HCT116 (cell line): ENCODE measurements around the gene C11orf54. TPM values are rescaled to one million over a fixed set of nuclear protein-coding genes. Genes with fewer than 3 reads are reported as not detected.
"Not testable (repeated sequence)": the region's sequence is repeated elsewhere in the genome, so short reads cannot be mapped to it uniquely, and the experiment has no call there.

Source experiments
- ATAC-seq: fragments of 200-7000 bp; cut with Tn5 transposase; 2 replicates; pipeline ENCODE4 v1.9.1; 2020; ENCODE audit warnings: mild to moderate bottlenecking, moderate library complexity
- BruUV-seq: library from RNA; stranded (reverse); fragments of 400-500 nt; replicated peaks from 2 replicates; lab custom pipeline; 2021; lab: Mats Ljungman, UMichigan
- CTCF ChIA-PET: fragments of 300-600 bp; sonication (Branson Sonifier 250); formaldehyde crosslinking; loops from one replicate; lab custom pipeline; 2021; ENCODE audit warnings: antibody characterized with exemption; lab: Charles Lee
- POLR2A ChIA-PET: fragments of 300-600, 350-600 bp; sonication (Branson Sonifier 250); formaldehyde crosslinking; loops from one replicate; lab custom pipeline; 2021; ENCODE audit warnings: antibody characterized with exemption; lab: Charles Lee
- RAD21 ChIA-PET, 2 experiments: fragments of 300-600 bp; sonication (Branson Sonifier 250); formaldehyde crosslinking; loops; one replicate each; lab custom pipeline; 2023; ENCODE audit warnings: low total read pairs in 2 of 2; ENCODE audit not compliant: uncharacterized antibody in 2 of 2, unreplicated experiment in 2 of 2, low non-redundant PET in 1 of 2; lab: Charles Lee
- DNase-seq: peaks from one replicate; pipeline ENCODE4 v3.0.0-alpha.2; 2010; ENCODE audit warnings: low read depth, low spot score
- H2AFZ ChIP-seq: fragments of 200-600 bp; shearing (Covaris generic), sonication (generic); 2 replicates; pipeline ENCODE4 v1.6.1; 2017; ENCODE audit warnings: low read depth, mixed run types, mixed read lengths, antibody characterized with exemption, low read length; ENCODE audit not compliant: poor library complexity, severe bottlenecking
- H3K27ac ChIP-seq: 2 replicates; pipeline ENCODE4 v1.5.1; 2012; ENCODE audit warnings: low read depth, low read length
- H3K27me3 ChIP-seq: fragments of 200-600 bp; sonication (generic); 2 replicates; pipeline ENCODE4 v1.6.1; 2016; ENCODE audit warnings: mixed run types, low read length, mixed read lengths; ENCODE audit not compliant: insufficient read depth
- H3K36me3 ChIP-seq, 2 experiments: fragments of 200-500 bp in 1 of 2; fragments of 200-600 bp in 1 of 2; sonication (Bioruptor generic) in 1 of 2; sonication (generic) in 1 of 2; 2 replicates each; pipeline versions ENCODE4 v1.5.1 to v1.6.1; 2014 to 2016; ENCODE audit warnings: low read length in 2 of 2, inconsistent platforms in 1 of 2, mixed read lengths in 1 of 2, mixed run types in 1 of 2; ENCODE audit not compliant: insufficient read depth in 2 of 2, control insufficient read depth in 1 of 2
- H3K4me1 ChIP-seq, 2 experiments: fragments of 200-600 bp in 1 of 2; sonication (generic) in 1 of 2; 2 replicates each; pipeline versions ENCODE4 v1.5.1 to v1.6.1; 2012 to 2017; ENCODE audit warnings: low read length in 2 of 2, inconsistent platforms in 1 of 2, mild to moderate bottlenecking in 1 of 2, mixed read lengths in 1 of 2, mixed run types in 1 of 2, moderate library complexity in 1 of 2; ENCODE audit not compliant: insufficient read depth in 2 of 2, control insufficient read depth in 1 of 2
- H3K4me2 ChIP-seq: fragments of 200-600 bp; sonication (generic); 2 replicates; pipeline ENCODE4 v1.6.1; 2017; ENCODE audit warnings: mixed run types, low read length, mixed read lengths
- H3K4me3 ChIP-seq, 2 experiments: fragments of 200-600 bp in 1 of 2; sonication (generic) in 1 of 2; replicated peaks in 1 of 2; 2 replicates each; pipeline ENCODE4 v1.5.1; 2011 to 2016; ENCODE audit warnings: low read length in 2 of 2, control low read depth in 1 of 2, low read depth in 1 of 2, mild to moderate bottlenecking in 1 of 2, mixed read lengths in 1 of 2, mixed run types in 1 of 2
- H3K79me2 ChIP-seq: fragments of 200-600 bp; sonication (generic); 2 replicates; pipeline ENCODE4 v1.6.1; 2017; ENCODE audit warnings: mild to moderate bottlenecking, mixed run types, low read length, moderate library complexity, mixed read lengths; ENCODE audit not compliant: insufficient read depth
- H3K9ac ChIP-seq: fragments of 200-600 bp; sonication (generic); 2 replicates; pipeline ENCODE4 v1.6.1; 2016; ENCODE audit warnings: low read length, mixed read lengths
- H3K9me2 ChIP-seq: fragments of 200-600 bp; sonication (generic), shearing (Covaris generic); 2 replicates; pipeline ENCODE4 v1.6.1; 2017; ENCODE audit warnings: mixed run types, mild to moderate bottlenecking, moderate library complexity; ENCODE audit not compliant: insufficient read depth
- H3K9me3 ChIP-seq, 2 experiments: fragments of 200-500 bp in 1 of 2; fragments of 200-600 bp in 1 of 2; sonication (Bioruptor generic) in 1 of 2; sonication (generic) in 1 of 2; 2 replicates each; pipeline ENCODE4 v1.6.1; 2014 to 2017; ENCODE audit warnings: low read length in 2 of 2, mixed read lengths in 2 of 2, inconsistent platforms in 1 of 2, low read depth in 1 of 2, mild to moderate bottlenecking in 1 of 2, mixed run types in 1 of 2, moderate library complexity in 1 of 2; ENCODE audit not compliant: control insufficient read depth in 1 of 2, insufficient read depth in 1 of 2
- H4K20me1 ChIP-seq: fragments of 200-600 bp; sonication (generic), shearing (Covaris generic); 2 replicates; pipeline ENCODE4 v1.6.1; 2017; ENCODE audit warnings: mixed run types, mild to moderate bottlenecking, moderate library complexity; ENCODE audit not compliant: insufficient read depth
- CBX3 ChIP-seq: IDR thresholded peaks from 2 replicates; pipeline ENCODE4 v1.6.1; 2012; ENCODE audit warnings: low read depth
- CTCF ChIP-seq, 3 experiments: fragments of 200-600 bp in 1 of 3; sonication (generic) in 1 of 3; IDR thresholded peaks in 2 of 3; conservative IDR thresholded peaks in 1 of 3; 2 replicates each; pipeline ENCODE4 v1.5.1; 2012 to 2017; ENCODE audit warnings: low read depth in 2 of 3, low read length in 2 of 3, antibody characterized with exemption in 1 of 3, borderline replicate concordance in 1 of 3, control low read depth in 1 of 3, mild to moderate bottlenecking in 1 of 3, mixed read lengths in 1 of 3, mixed run types in 1 of 3, moderate library complexity in 1 of 3; ENCODE audit not compliant: insufficient read depth in 1 of 3
- FOSL1 ChIP-seq: IDR thresholded peaks from 2 replicates; pipeline ENCODE4 v1.6.1; 2012; ENCODE audit warnings: low read depth
- SIN3A ChIP-seq: IDR thresholded peaks from 2 replicates; pipeline ENCODE4 v1.6.1; 2012; ENCODE audit warnings: low read depth
- TCF7L2 ChIP-seq: IDR thresholded peaks from 2 replicates; pipeline ENCODE4 v1.7.0; 2011; ENCODE audit warnings: borderline replicate concordance, inconsistent platforms; ENCODE audit not compliant: insufficient read depth, insufficient read length; ENCODE audit errors: extremely low read depth
- intact Hi-C: fragments of 100-400 bp; cut with micrococcal nuclease; formaldehyde crosslinking; loops from 2 replicates; pipeline ENCODE4 v1.10.0; 2022
- total RNA-seq: library from RNA; stranded (reverse); gene quantifications from one replicate; pipeline ENCODE4 v1.2.1, GENCODE V29; 2021; ENCODE audit not compliant: unreplicated experiment

Gene C11orf54
- total RNA-seq, 1 experiment from 2014 or later = 26.1 TPM

- Histone ChIP-seq H4K20me1 (no peaks in the 10 kb centered on the region), H3K4me2 (no peak overlapping the region), H3K9me3 (no peaks in the 10 kb centered on the region), H3K4me1 (peaks cover 3 to 9% of the 10 kb centered on the region in 2 experiments), H3K9me2 (no peaks in the 10 kb centered on the region), H3K27me3 (no peaks in the 10 kb centered on the region), H3K9ac (no peak overlapping the region), H2AFZ (no peak overlapping the region), H3K36me3 (peaks cover 2 to 9% of the 10 kb centered on the region in 2 experiments; a peak in 2 of 4 replicates), H3K79me2 (peaks cover 34% of the 10 kb centered on the region), H3K27ac (no peak overlapping the region), H3K4me3 (no peak overlapping the region)
- DNase-seq (no peak), ATAC-seq (no peak)
- ChIA-PET CTCF (no interaction called here), RAD21 (no interaction called here)
- BruUV-seq = no TSS peak
- intact Hi-C loops = no loop called here
- no peak for TF ChIP-seq CBX3
- TF ChIP-seq SIN3A = no peak
- no peak for TF ChIP-seq TCF7L2
- TF ChIP-seq FOSL1 = no peak
- TF ChIP-seq CTCF (IDR thresholded peaks at IDR 0.05 in 2 of 3, conservative IDR thresholded peaks at IDR 0.05 in 1 of 3; ENCODE audit: borderline replicate concordance in 1 of 3, insufficient read depth in 1 of 3, low read depth in 2 of 3, low read length in 2 of 3) = no peak
- TF ChIP-seq, all 23 proteins: peak for 0
- POLR2A ChIA-PET = no interaction called here
Measured at GRCh38 chr11:93744669-93745004, 3.2 kb downstream of the C11orf54 start.

- H3K27me3 ChIP-seq, H3K9me2 ChIP-seq, POLR2A ChIA-PET, H3K4me3 ChIP-seq, DNase-seq, H3K9ac ChIP-seq, BruUV-seq, intact Hi-C loops, H2AFZ ChIP-seq, CTCF ChIA-PET, ATAC-seq, RAD21 ChIA-PET, H3K27ac ChIP-seq, H3K4me2 ChIP-seq, H3K4me1 ChIP-seq, H3K36me3 ChIP-seq, H4K20me1 ChIP-seq, H3K9me3 ChIP-seq: not testable (repeated sequence)
- H3K79me2 ChIP-seq = peaks cover 29% of the 10 kb centered on the region
Measured at GRCh38 chr11:93745005-93745755, 3.7 kb downstream of the C11orf54 start.
